NCI-H2107 treated with DMSO at 0.1 percent for 48 hours (cell line): ENCODE measurements around the gene NEK1.

Source experiments
- DNase-seq: peaks from one replicate; lab custom pipeline; 2025; ENCODE audit not compliant: unreplicated experiment; lab: John Stamatoyannopoulos, UW

The NEK1 gene

GRCh38 chr4:169611991-169612870 is at the start of gene NEK1:
Gene NEK1 (minus strand): TSS chr4:169612583. CDS start chr4:169602630, 9,953 bp downstream.
- peak; percentile 43 for DNase-seq

GRCh38 chr4:169661761-169662160 is 49.4 kb upstream of the NEK1 start:
- no peak for DNase-seq

GRCh38 chr4:169660929-169661328 is 48.5 kb upstream of the NEK1 start:
- no peak for DNase-seq

- peak; percentile 88 for DNase-seq
These were observed 47.6 kb upstream of the NEK1 start for GRCh38 chr4:169659716-169660670.

- no peak for DNase-seq
These were observed 46.8 kb upstream of the NEK1 start for GRCh38 chr4:169658975-169659715.

- no peak for DNase-seq
These were observed 45.8 kb upstream of the NEK1 start for GRCh38 chr4:169658196-169658595.

GRCh38 chr4:169657470-169658107 is 45.2 kb upstream of the NEK1 start:
- no peak for DNase-seq

- no peak for DNase-seq
These were observed 43.0 kb upstream of the NEK1 start for GRCh38 chr4:169655401-169655800.

GRCh38 chr4:169652535-169652934 is 40.2 kb upstream of the NEK1 start:
- no peak for DNase-seq

GRCh38 chr4:169650227-169650936 is 38.0 kb upstream of the NEK1 start:
- DNase-seq, result no peak

- no peak for DNase-seq
These were observed 37.3 kb upstream of the NEK1 start for GRCh38 chr4:169649545-169650226.

- DNase-seq, result no peak
These were observed 33.2 kb upstream of the NEK1 start for GRCh38 chr4:169645627-169646026.

GRCh38 chr4:169644802-169645201 is 32.4 kb upstream of the NEK1 start:
- no peak for DNase-seq

GRCh38 chr4:169640261-169640870 is 28.0 kb upstream of the NEK1 start:
- no peak for DNase-seq

- DNase-seq, result no peak
These were observed 22.6 kb upstream of the NEK1 start for GRCh38 chr4:169634975-169635374.

- no peak for DNase-seq
These were observed 20.5 kb upstream of the NEK1 start for GRCh38 chr4:169632896-169633295.

- DNase-seq, result no peak
These were observed 17.7 kb upstream of the NEK1 start for GRCh38 chr4:169630069-169630468.

- DNase-seq, result no peak
These were observed 16.2 kb upstream of the NEK1 start for GRCh38 chr4:169628579-169628978.

- DNase-seq, result no peak
These were observed 14.9 kb upstream of the NEK1 start for GRCh38 chr4:169627307-169627706.
